ENCODE data around the gene ANKRD29.
A peak's percentile ranks its signal among the peaks of the same experiment; 100 is the strongest.

The ANKRD29 gene

DNA sequence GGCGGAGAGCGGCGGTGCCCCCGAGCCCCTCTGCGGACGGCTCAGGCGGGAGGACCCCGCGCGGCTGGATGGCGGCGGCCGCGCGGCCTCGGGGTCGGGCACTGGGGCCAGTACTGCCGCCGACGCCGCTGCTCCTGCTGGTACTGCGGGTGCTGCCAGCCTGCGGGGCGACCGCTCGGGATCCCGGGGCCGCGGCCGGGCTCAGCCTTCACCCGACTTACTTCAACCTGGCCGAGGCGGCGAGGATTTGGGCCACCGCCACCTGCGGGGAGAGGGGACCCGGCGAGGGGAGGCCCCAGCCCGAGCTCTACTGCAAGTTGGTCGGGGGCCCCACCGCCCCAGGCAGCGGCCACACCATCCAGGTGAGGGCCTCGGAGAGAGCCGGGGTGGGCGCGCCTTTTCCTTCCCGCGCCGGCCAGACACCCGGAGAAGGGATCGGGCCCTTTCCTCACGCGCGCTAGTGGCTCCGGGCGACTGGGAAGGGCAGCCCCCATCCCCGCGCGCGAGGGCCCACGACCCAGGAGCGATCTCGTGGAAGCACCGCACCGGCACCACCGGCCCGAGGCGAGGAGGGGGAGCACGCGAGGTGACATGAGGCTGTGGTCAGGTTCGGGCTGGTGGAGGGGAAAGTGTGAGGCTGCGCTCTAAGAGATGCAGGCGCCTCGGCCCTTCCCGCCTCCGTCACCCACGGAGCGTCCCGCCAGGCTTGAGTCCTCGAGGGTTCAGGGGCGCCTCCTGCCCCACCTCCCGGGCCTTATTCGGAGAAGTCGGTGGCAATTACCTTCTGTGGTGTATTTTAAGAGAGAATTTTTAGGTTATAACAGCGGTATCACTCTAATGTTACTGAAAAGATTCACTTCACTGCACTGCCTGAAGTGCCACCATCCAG, 27.1 kb upstream of the ANKRD29 start:
- no peaks in the 10 kb centered on the region for H3K79me2 ChIP-seq (ENCODE audit: control insufficient read depth, insufficient read depth, low read length)
- DNase-seq = peak; percentile 22
- peaks cover 2% of the 10 kb centered on the region for H3K4me1 ChIP-seq (ENCODE audit: control insufficient read depth, low read depth, low read length)
- no peak overlapping the region for H2AK5ac ChIP-seq (ENCODE audit: low read length)
- H3K36me3 ChIP-seq (ENCODE audit: control insufficient read depth, insufficient read depth, low read length) = no peaks in the 10 kb centered on the region
- peak overlapping the region; percentile 60 for H3K56ac ChIP-seq (ENCODE audit: low read length)
- H3K4ac ChIP-seq (ENCODE audit: low read depth, low read length) = no peak overlapping the region
- peak overlapping the region; percentile 64 for H3K18ac ChIP-seq (ENCODE audit: low read length)
- no peak overlapping the region for H2BK15ac ChIP-seq (replicated peaks; ENCODE audit: low read depth)
- H3K23ac ChIP-seq (ENCODE audit: low read length) = no peak overlapping the region
- peak overlapping the region; percentile 77 for H3K4me2 ChIP-seq (ENCODE audit: low read length)
- WGBS (ENCODE audit: extremely low coverage, insufficient coverage, low lambda C conversion rate) = no CpG with 5 or more reads among the region's 85 CpGs
- peak overlapping the region; percentile 54 for H3K9ac ChIP-seq (ENCODE audit: low read length)
- H3K27me3 ChIP-seq (ENCODE audit: insufficient read depth, low read length, poor library complexity) = peaks cover 17% of the 10 kb centered on the region
- no peak overlapping the region for H2BK120ac ChIP-seq (ENCODE audit: low read depth, low read length)
- H3K27ac ChIP-seq (ENCODE audit: low read depth, low read length) = no peak overlapping the region
- no peaks in the 10 kb centered on the region for H3K79me1 ChIP-seq (ENCODE audit: low read length)
- H3K4me3 ChIP-seq (ENCODE audit: low read length) = no peak overlapping the region
- H4K5ac ChIP-seq (ENCODE audit: low read length) = no peak overlapping the region
- H2BK5ac ChIP-seq (ENCODE audit: low read length) = no peak overlapping the region
- no peak overlapping the region for H4K8ac ChIP-seq (ENCODE audit: low read depth, low read length)

DNA sequence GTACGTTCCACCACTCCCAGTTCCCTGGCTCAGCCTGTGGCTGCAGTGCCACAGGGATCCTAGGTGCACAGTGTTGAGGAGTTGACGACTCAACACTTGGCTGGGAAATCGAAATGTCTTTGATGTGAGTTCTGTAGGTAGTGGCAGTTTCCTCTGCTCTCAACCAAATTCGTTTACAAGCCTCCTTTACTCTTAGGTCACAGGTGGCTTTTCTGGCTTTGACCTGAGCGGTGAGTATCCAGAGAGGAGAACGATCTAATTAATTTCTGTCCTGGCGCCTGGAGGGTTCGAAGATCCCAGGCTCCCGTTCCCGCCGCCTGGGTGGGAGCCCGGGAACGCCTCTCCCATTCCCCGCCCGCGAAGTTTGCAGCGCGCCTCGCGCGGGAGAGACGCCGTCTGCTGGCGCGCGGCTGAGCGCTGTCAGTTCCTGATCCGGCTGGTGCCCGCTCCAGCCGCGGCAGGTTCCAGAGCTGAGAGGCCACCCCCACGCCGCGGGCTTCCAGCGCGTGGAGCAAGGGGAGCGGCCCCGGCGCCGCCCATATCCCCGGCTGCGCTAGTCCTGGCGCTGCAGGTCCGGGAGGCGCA, 26.4 kb upstream of the ANKRD29 start, which contains the start of gene LAMA3:
Gene LAMA3, plus strand, starts transcription at position 423 of the 585 bp plus-strand sequence. CDS start 231 bp downstream, outside the sequence.
- H3K27me3 ChIP-seq (ENCODE audit: insufficient read depth, low read length, poor library complexity) = peaks cover 17% of the 10 kb centered on the region
- peak within 1 kb of the TSS; percentile 64 for H3K18ac ChIP-seq (ENCODE audit: low read length)
- no peak within 1 kb of the TSS for H4K8ac ChIP-seq (ENCODE audit: low read depth, low read length)
- H3K4me1 ChIP-seq (ENCODE audit: control insufficient read depth, low read depth, low read length) = peaks cover under 1% of the 10 kb centered on the region
- no peak within 1 kb of the TSS for H4K5ac ChIP-seq (ENCODE audit: low read length)
- peak; percentile 37 for DNase-seq
- H3K4ac ChIP-seq (ENCODE audit: low read depth, low read length) = no peak within 1 kb of the TSS
- H2BK5ac ChIP-seq (ENCODE audit: low read length) = no peak within 1 kb of the TSS
- no CpG with 5 or more reads among the region's 45 CpGs for whole genome bisulfite sequencing (ENCODE audit: extremely low coverage, insufficient coverage, low lambda C conversion rate)
- no peaks in the 10 kb centered on the region for H3K36me3 ChIP-seq (ENCODE audit: control insufficient read depth, insufficient read depth, low read length)
- no peak within 1 kb of the TSS for H2AK5ac ChIP-seq (ENCODE audit: low read length)
- no peak within 1 kb of the TSS for H3K23ac ChIP-seq (ENCODE audit: low read length)
- no peak within 1 kb of the TSS for H2BK120ac ChIP-seq (ENCODE audit: low read depth, low read length)
- no peak within 1 kb of the TSS for H3K27ac ChIP-seq (ENCODE audit: low read depth, low read length)
- H3K4me2 ChIP-seq (ENCODE audit: low read length) = peak within 1 kb of the TSS; percentile 77
- H3K9ac ChIP-seq (ENCODE audit: low read length) = peak within 1 kb of the TSS; percentile 54
- H2BK15ac ChIP-seq (replicated peaks; ENCODE audit: low read depth) = no peak within 1 kb of the TSS
- H3K56ac ChIP-seq (ENCODE audit: low read length) = peak within 1 kb of the TSS; percentile 60
- H3K4me3 ChIP-seq (ENCODE audit: low read length) = no peak within 1 kb of the TSS
- H3K79me2 ChIP-seq (ENCODE audit: control insufficient read depth, insufficient read depth, low read length) = no peaks in the 10 kb centered on the region
- H3K79me1 ChIP-seq (ENCODE audit: low read length) = no peaks in the 10 kb centered on the region

DNA sequence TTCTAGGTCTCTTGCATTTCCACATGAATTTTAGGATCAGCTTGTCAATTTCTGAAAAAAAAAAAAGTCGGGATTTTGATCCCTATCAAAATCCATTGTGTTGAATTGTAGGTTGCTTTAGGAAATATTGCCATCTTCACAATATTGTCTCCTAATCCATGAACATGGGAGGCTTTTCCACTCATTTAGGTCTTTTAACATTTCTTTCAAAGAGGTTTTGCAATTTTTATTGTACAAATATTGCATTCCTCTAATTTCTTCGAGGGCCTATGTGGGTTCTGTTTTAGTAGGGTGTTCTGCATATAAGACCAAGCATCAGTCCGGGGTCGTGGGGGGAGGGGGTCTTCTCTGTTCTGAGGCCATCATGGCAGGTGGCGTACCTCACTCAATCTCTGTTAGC, 25.8 kb upstream of the ANKRD29 start:
- Histone ChIP-seq H3K9ac (ENCODE audit: low read length) (no peak overlapping the region), H3K27ac (ENCODE audit: low read depth, low read length) (no peak overlapping the region), H2BK15ac (replicated peaks; ENCODE audit: low read depth) (no peak overlapping the region), H2AK5ac (ENCODE audit: low read length) (no peak overlapping the region), H4K8ac (ENCODE audit: low read depth, low read length) (no peak overlapping the region), H3K4ac (ENCODE audit: low read depth, low read length) (no peak overlapping the region), H3K36me3 (ENCODE audit: control insufficient read depth, insufficient read depth, low read length) (no peaks in the 10 kb centered on the region), H3K79me2 (ENCODE audit: control insufficient read depth, insufficient read depth, low read length) (no peaks in the 10 kb centered on the region), H3K56ac (ENCODE audit: low read length) (no peak overlapping the region), H3K79me1 (ENCODE audit: low read length) (no peaks in the 10 kb centered on the region), H3K23ac (ENCODE audit: low read length) (no peak overlapping the region), H3K4me3 (ENCODE audit: low read length) (no peak overlapping the region), H2BK5ac (ENCODE audit: low read length) (no peak overlapping the region), H3K27me3 (ENCODE audit: insufficient read depth, low read length, poor library complexity) (peaks cover 17% of the 10 kb centered on the region), H2BK120ac (ENCODE audit: low read depth, low read length) (no peak overlapping the region), H3K4me1 (ENCODE audit: control insufficient read depth, low read depth, low read length) (no peaks in the 10 kb centered on the region), H4K5ac (ENCODE audit: low read length) (no peak overlapping the region), H3K18ac (ENCODE audit: low read length) (no peak overlapping the region), H3K4me2 (ENCODE audit: low read length) (no peak overlapping the region)
- no CpG with 5 or more reads among the region's 5 CpGs for WGBS (ENCODE audit: extremely low coverage, insufficient coverage, low lambda C conversion rate)
- DNase-seq = no peak

DNA sequence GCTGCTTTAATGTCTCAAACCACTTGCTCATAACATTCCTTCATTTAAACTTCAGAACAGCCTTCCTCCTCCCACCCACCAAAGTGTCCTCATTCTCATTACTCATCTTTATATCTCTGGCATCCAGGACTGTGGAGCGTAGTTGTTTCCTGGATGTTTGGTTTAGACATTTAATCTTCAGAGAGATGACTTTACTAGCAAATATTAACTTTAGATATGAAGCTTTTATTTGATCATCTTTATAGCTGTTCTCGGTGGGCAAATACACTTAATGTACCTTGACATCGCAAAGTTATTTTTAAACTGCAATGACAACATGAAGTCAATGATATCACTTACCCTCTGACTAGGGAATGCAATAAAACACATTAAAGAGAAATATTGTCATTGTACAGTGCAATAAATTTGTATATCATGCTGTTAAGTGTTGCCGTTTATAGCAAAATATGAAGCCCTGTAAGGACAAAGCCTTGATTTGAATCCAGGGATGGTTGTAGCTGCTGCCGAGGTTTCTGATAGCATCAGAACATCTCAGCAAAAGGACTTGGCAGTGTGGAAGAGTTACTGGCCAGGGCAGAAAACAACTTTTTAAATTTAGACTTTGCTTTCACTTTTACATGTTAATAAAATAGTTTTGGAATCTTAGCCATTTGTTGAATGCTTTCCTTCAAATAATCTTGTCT, 21.9 kb upstream of the ANKRD29 start:
- Histone ChIP-seq H3K4me3 (ENCODE audit: low read length) (no peak overlapping the region), H3K27me3 (ENCODE audit: insufficient read depth, low read length, poor library complexity) (peaks cover 9% of the 10 kb centered on the region), H4K8ac (ENCODE audit: low read depth, low read length) (no peak overlapping the region), H3K27ac (ENCODE audit: low read depth, low read length) (no peak overlapping the region), H2AK5ac (ENCODE audit: low read length) (no peak overlapping the region), H2BK5ac (ENCODE audit: low read length) (no peak overlapping the region), H3K4ac (ENCODE audit: low read depth, low read length) (no peak overlapping the region), H3K18ac (ENCODE audit: low read length) (no peak overlapping the region), H3K79me2 (ENCODE audit: control insufficient read depth, insufficient read depth, low read length) (no peaks in the 10 kb centered on the region), H2BK120ac (ENCODE audit: low read depth, low read length) (no peak overlapping the region), H3K4me2 (ENCODE audit: low read length) (no peak overlapping the region), H3K56ac (ENCODE audit: low read length) (no peak overlapping the region), H3K36me3 (ENCODE audit: control insufficient read depth, insufficient read depth, low read length) (no peaks in the 10 kb centered on the region), H3K79me1 (ENCODE audit: low read length) (no peaks in the 10 kb centered on the region), H3K9ac (ENCODE audit: low read length) (no peak overlapping the region), H4K5ac (ENCODE audit: low read length) (no peak overlapping the region), H2BK15ac (replicated peaks; ENCODE audit: low read depth) (no peak overlapping the region), H3K23ac (ENCODE audit: low read length) (no peak overlapping the region), H3K4me1 (ENCODE audit: control insufficient read depth, low read depth, low read length) (no peaks in the 10 kb centered on the region)
- WGBS (ENCODE audit: extremely low coverage, insufficient coverage, low lambda C conversion rate) = no CpG with 5 or more reads among the region's 5 CpGs
- DNase-seq = no peak

- H3K4me3 ChIP-seq (ENCODE audit: low read length) = no peak overlapping the region
- DNase-seq = no peak
- no peak overlapping the region for H2BK5ac ChIP-seq (ENCODE audit: low read length)
- no peaks in the 10 kb centered on the region for H3K79me2 ChIP-seq (ENCODE audit: control insufficient read depth, insufficient read depth, low read length)
- no peak overlapping the region for H3K56ac ChIP-seq (ENCODE audit: low read length)
- H2BK15ac ChIP-seq (replicated peaks; ENCODE audit: low read depth) = no peak overlapping the region
- H3K79me1 ChIP-seq (ENCODE audit: low read length) = no peaks in the 10 kb centered on the region
- no peak overlapping the region for H4K5ac ChIP-seq (ENCODE audit: low read length)
- no CpG with 5 or more reads among the region's 3 CpGs for WGBS (ENCODE audit: extremely low coverage, insufficient coverage, low lambda C conversion rate)
- H2AK5ac ChIP-seq (ENCODE audit: low read length) = no peak overlapping the region
- peaks cover 1% of the 10 kb centered on the region for H3K27me3 ChIP-seq (ENCODE audit: insufficient read depth, low read length, poor library complexity)
- H3K4ac ChIP-seq (ENCODE audit: low read depth, low read length) = no peak overlapping the region
- no peak overlapping the region for H3K23ac ChIP-seq (ENCODE audit: low read length)
- no peak overlapping the region for H2BK120ac ChIP-seq (ENCODE audit: low read depth, low read length)
- H3K18ac ChIP-seq (ENCODE audit: low read length) = no peak overlapping the region
- no peaks in the 10 kb centered on the region for H3K4me1 ChIP-seq (ENCODE audit: control insufficient read depth, low read depth, low read length)
- H3K36me3 ChIP-seq (ENCODE audit: control insufficient read depth, insufficient read depth, low read length) = no peaks in the 10 kb centered on the region
- no peak overlapping the region for H3K4me2 ChIP-seq (ENCODE audit: low read length)
- no peak overlapping the region for H3K9ac ChIP-seq (ENCODE audit: low read length)
- no peak overlapping the region for H3K27ac ChIP-seq (ENCODE audit: low read depth, low read length)
- H4K8ac ChIP-seq (ENCODE audit: low read depth, low read length) = no peak overlapping the region
Observed at GRCh38 chr18:23683671-23684070, 21.0 kb upstream of the ANKRD29 start.

Data from mesendoderm (in vitro differentiated cells).